Activated gamma-delta T cell (primary cell): ENCODE measurements around the gene LMAN2L.
"Not testable (repeated sequence)": the region's sequence is repeated elsewhere in the genome, so short reads cannot be mapped to it uniquely, and the experiment has no call there.

Source experiments
- DNase-seq: peaks from one replicate; lab custom pipeline; 2025; lab: John Stamatoyannopoulos, UW

Gene LMAN2L

DNA sequence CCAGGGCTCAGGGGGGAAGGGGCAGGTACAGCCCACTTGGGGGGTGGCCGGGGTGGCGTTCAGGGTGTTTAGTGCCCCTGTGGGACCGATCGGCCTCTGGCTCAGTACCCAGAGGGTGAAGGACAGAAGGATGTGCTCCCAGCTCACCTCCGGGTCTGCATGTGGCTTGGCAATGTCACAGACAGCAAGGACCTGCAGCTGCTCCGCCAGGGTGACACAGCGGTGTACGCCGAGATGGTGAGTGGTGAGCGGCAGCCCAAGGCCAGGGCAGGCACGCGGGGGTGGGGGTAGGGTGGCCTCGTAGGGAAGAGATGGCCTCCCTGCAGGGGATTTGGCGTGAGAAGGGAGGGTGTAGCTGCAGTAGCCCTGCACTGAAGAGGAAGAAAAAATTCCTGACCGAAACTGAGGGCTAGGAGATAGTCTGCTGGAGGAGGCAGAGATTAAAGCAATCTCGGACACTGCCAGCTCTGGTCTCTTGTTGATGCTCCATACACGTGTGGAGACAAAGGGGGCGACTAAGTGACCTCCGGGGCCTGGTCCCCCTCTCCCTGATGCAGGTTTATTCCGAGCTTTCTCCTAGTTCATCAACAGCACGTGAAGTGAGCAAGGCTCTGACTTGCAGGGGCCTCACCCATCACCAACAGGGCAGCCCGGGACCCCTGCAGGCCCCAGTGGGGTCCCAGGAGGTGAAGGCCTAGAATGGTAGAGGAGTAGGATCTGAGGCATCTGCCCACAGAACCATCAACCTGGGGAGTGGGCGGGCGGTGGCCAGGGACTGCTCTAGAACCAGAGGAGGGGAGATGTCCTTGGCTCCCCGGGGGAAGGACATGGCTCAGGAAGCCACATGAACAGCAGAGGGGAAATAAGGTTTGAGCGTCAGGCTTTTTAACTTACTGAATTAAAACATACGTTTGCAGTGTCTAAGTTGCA lies 51.9 kb downstream of the LMAN2L start:
- DNase-seq = no peak

DNA sequence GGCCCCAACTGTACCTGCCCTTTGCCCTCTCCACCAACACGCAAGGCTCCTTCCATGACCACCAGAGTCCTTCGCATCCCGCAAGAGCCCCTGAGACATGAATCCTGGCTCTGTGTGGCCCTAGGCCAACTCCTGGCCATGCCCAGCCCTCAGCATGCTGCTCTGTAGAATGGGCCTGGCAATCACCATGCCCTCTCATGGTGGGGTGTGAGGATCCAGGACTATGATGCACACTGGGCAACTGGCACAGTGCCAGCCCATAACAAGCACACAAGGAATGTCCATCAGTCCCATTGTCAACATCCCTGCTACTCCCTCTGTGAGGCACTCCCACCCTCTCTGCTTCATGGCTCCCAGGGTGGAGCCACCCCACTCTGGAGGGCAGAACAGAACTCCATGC lies 52.6 kb downstream of the LMAN2L start:
- DNase-seq = no peak

GRCh38 chr2:96685577-96686459 lies 54.0 kb downstream of the LMAN2L start:
- no peak for DNase-seq

DNA sequence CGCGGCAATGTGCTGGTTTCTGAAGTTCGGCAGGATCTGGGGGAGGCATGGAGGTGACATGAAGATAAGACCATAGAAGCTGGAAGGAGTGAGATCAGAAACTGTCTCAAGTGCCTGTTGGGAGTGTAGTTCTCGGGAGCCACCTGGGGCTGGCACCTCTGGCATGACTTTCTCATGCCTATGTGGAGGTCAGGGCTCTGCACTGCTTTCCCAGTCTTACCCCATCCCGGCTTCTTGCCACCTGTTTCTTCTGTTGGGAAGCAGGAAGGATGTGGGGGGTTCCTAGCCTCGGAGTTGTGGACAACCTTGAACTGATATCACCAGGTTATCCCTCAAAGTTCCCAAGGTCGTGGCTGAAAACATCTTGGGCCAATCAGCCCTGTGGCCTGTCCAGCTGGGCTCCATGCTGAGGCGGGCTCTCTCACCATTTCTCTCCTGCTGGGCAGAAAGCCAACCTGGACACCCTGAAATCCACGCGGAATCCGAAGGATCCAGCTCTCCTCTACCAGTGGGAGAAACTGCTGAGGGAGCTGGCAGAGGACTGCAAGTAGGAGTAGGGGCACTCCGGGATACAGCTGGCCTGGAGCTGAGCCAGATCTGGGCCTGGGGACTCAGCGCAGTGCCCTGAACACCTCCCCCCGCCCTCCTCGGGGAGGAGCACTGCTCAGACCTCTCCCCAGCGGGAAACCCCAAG lies 54.8 kb downstream of the LMAN2L start:
- no peak for DNase-seq

GRCh38 chr2:96683972-96684820 lies 55.7 kb downstream of the LMAN2L start:
- no peak for DNase-seq

- DNase-seq = no peak
Measured at GRCh38 chr2:96683307-96683706, 56.6 kb downstream of the LMAN2L start.

- no peak for DNase-seq
Measured at GRCh38 chr2:96681540-96681939, 58.3 kb downstream of the LMAN2L start.

DNA sequence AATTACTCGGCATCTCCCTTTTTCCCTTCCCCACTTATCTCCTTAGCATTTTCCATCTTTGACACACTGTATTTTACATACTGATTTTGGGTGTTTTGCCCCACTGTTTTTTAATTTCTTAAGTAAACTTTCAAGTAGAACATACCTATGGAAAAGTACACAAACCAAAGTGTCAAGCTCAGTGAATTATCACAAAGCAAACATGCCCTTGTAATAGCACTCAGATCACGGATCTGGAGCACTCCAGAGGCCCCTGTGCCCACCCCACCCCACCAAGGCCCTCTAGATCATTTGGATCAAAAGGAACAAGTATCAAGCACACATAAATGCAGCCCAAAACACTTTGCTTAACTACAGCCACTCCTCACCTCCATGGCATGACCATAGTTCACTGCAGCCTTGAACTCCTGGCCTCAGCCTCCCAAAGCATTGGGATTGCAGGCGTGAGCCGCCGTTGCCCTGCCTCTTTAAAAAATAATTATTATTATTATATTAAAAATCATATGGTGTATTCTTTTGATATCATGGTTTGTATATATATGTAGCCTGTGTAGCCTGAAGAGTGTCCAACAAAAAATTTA lies 59.2 kb downstream of the LMAN2L start:
- DNase-seq = no peak

DNA sequence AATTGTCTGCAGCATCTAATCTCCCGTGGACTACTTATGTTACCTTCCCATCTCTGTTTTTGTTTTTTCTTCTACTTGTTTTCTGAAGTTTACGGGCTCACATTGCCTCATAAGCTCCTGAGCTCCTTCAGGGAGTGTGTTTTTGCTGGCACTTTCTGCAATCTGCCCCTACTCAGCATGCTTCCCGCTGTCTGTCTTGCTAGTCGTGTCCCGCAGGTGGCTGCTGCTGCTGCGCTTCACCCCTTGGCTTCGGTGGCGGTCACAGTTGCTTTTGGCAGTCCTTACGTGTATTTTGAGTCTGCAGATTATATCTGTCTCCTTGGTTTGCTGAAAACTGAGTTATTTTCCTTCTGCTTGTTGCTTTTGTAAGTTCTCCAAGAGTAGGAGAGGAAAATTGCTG lies 60.0 kb downstream of the LMAN2L start:
- DNase-seq = no peak

DNA sequence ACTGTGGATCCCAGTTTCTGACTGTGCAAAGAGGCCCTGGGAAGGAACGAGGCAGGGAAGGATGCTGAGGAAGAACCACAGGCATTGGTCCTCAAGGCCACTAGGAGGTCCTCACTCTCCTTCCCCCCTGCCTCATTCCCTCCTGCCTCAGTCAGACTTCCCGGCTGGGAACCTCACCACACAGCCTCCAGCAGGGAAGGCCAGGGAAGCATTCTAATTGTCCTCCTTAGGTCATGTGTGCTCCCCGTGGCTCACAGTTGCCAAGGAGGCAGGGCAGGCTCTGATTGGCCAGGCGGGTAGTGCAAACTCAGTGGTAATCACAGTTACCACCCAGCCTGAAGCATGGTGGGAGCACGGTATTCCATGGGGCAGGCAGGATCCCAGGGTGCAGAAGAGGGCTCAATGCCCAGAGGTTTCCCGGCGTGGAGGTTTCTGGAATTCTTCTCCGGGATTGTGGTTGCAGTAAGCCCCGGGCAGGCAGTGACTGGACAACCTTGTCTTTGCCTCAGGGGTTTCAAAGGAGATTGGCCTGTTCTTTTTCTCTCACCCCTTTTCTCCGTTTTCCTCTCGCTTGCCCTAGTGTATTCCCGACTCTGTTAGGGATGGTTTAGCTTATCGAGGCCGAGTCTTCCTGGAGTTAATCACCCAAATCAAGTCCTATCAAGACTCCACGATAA lies 70.2 kb downstream of the LMAN2L start:
- DNase-seq = no peak

GRCh38 chr2:96668771-96669170 lies 71.1 kb downstream of the LMAN2L start:
- DNase-seq = no peak

DNA sequence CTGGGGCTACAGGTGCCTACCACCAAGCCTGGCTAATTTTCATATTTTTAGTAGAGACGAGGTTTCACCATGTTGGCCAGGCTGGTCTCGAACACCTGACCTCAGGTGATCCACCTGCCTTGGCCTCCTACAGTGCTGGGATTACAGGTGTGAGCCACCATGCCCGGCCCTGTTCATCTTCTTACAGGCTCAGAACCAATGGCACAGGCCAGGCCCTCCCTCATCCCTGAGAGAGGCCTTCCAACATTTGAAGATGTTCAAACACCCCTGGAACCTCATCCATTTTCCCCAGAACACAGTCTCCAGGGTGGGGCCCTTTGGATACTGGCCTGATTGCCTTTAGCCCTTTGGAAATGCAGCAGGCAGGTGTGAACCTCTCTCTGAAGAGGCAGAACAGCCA lies 74.1 kb downstream of the LMAN2L start:
- not testable (repeated sequence) for DNase-seq

- no peak for DNase-seq
Measured at GRCh38 chr2:96665083-96665569, 74.7 kb downstream of the LMAN2L start.

DNA sequence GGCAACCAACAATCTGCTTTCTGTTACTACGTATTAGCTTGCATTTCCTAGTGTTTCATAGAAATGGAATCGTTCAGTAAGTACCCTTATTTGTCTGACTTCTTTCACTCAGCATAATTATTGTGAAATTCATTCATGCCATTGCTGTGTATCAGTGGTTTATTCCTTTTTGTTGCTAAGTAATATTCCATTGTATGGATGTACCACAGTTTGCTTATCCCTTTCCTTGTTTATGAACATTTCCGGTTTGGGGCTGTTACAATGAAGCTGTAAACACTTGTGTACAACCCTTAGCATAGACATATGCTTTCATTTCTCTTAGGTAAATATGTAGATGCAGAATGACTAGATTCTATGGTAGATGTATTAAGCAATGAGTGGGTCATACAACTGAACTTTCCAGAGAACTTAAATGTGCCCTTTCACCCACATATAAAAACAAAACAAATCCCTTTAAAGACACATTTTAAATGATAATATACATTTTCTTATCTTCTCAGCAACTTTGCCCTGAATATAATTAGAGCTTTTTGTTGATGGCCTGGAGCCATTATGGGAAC lies 75.4 kb downstream of the LMAN2L start:
- no peak for DNase-seq

- DNase-seq = no peak
Measured at GRCh38 chr2:96663829-96664228, 76.0 kb downstream of the LMAN2L start.

DNA sequence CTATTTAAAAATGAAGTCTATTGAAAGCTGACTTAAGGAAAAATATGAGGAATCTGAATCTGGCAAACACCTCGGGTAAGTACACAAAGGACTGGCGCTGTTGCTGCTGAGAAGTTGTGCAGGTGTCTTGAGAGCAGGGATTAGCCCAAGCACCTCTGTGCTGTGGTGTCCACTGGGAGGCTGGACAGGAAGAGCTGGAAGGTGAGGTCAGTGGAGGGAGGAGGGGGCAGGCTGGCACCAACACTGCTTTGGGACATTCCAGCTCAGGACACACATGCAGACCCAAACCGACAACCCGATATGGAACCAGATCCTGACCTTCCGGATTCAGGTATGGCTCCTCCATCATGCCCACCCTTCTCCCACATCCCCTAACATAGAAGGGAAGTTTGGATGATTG lies 76.7 kb downstream of the LMAN2L start:
- DNase-seq = no peak

- DNase-seq = no peak
Measured at GRCh38 chr2:96662360-96662759, 77.5 kb downstream of the LMAN2L start.

GRCh38 chr2:96661324-96661723 lies 78.5 kb downstream of the LMAN2L start:
- DNase-seq = no peak

DNA sequence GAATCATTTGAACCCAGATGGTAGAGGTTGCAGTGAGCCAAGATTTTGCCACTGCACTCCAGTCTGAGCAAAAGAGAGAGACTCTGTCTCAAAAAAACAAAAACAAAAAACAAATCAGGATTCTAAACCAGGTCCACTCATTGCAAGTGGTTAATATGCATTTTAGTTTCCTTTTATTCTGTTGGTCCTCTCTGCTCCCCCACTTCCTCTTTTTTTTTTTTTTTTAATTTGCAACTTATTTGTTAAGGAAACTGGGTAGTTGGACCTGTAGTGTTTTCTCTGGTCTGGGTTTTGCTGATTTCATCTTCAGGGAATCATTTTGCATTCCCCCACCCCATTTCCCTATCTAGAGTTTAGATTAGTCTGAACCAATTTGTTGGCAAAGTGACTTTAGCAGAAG lies 83.3 kb downstream of the LMAN2L start:
- DNase-seq = no peak
